Measurements from ENCODE around the gene LENG8.

LENG8 gene

GRCh38 chr19:54470276-54470887 is 21.4 kb downstream of the LENG8 start:
- H3K9me3 Mint-ChIP-seq = no peaks in the 10 kb centered on the region
- no peak for DNase-seq
- H3K4me3 Mint-ChIP-seq = no peak overlapping the region
- H3K27ac Mint-ChIP-seq = no peak overlapping the region
- no peaks in the 10 kb centered on the region for H3K36me3 Mint-ChIP-seq (ENCODE audit: low read depth)
- peaks cover 58% of the 10 kb centered on the region for H3K27me3 Mint-ChIP-seq
- peaks cover 12% of the 10 kb centered on the region for H3K4me1 Mint-ChIP-seq (ENCODE audit: low read depth)

DNA sequence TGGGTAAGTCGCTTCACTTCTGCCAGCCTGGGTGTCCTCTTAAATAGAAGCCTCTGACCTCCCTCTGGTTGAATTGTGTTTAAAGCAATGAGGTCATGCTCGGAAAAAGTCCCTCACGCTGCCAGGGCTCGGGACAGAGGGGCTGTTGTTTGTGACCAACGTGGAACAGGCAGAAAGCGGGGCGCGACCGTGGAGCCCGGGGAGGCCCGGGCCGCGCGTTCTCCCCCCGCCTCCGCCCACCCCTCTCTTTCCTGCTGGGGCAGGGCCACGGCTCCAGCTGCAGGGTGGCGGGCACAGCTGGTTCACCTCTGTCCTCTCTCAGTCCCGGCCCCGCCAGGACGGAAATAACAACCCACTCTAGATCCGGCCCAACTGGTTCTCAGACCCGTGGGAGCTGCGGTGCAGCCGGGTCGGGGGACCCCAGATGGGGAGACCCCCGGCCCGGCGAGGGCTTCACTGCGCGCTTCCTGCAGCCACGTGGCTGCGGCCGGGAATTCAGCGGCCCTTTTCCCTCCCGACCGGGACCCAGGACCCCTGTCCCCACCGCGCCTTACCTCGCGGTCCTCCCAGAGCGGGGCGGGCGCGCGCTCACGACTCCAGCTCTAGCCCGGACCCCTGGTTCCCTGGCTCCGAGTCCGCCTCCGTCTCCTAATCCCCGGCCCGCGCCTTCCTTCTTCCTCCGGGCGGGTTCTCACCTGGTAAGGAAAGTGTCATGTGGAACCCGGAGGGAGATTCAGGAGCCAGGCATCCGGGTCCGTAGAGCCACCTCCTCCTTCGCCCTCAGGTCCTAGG is 22.2 kb downstream of the LENG8 start:
- Mint-ChIP-seq H3K4me3 (no peak overlapping the region), H3K4me1 (ENCODE audit: low read depth) (peaks cover 12% of the 10 kb centered on the region), H3K9me3 (no peaks in the 10 kb centered on the region), H3K27ac (no peak overlapping the region), H3K27me3 (peaks cover 53% of the 10 kb centered on the region), H3K36me3 (ENCODE audit: low read depth) (no peaks in the 10 kb centered on the region)
- DNase-seq = no peak

DNA sequence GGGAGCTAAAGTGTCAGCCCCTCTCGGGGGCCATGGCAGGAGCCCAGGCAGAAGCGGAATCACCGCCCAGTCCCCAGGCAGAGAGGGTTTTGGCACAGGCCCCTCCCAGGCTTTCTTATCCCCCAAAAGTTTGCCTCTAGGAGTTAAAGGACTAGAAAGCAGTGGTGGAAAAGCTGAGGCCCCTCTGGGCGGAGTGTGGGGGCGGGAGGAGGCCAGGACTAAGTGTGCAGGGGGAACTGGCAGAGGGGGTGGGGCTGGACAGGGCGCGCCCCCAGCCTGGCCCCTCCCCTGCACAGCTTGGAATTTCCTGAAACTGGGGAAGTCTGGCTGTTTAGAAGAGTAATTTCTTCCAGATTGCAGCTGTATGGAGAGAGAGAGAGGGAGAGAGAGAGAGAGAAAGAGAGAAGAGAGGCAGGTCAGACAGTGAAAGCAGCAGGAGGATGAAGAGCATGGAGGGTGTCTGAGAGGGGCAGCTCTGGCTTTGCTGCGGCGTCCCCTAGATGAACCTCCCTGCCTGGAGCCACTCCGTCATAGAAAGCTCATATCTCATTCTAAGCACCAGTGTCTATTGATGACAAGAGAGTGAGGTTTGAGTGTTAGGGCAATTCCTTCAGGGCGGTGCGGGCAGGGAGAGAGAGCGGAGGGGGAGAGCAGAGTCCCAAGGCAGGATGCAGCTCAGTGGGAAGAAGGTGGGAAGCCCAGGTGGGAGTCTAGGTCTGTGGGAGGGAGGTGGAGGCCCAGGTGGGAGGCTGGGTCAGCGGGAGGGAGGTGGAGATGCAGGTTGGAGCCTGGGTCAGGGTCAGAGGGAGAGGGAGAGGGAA is 24.3 kb downstream of the LENG8 start, which contains the start of gene CDC42EP5:
Gene CDC42EP5, minus strand, starts transcription at position 226 of the 821 bp plus-strand sequence. CDS start 7,749 bp downstream, outside the sequence.
- peaks cover 12% of the 10 kb centered on the region for H3K4me1 Mint-ChIP-seq (ENCODE audit: low read depth)
- H3K9me3 Mint-ChIP-seq = no peaks in the 10 kb centered on the region
- peaks cover 55% of the 10 kb centered on the region for H3K27me3 Mint-ChIP-seq
- no peaks in the 10 kb centered on the region for H3K36me3 Mint-ChIP-seq (ENCODE audit: low read depth)
- no peak within 1 kb of the TSS for H3K4me3 Mint-ChIP-seq
- no peak for DNase-seq
- H3K27ac Mint-ChIP-seq = no peak within 1 kb of the TSS

DNA sequence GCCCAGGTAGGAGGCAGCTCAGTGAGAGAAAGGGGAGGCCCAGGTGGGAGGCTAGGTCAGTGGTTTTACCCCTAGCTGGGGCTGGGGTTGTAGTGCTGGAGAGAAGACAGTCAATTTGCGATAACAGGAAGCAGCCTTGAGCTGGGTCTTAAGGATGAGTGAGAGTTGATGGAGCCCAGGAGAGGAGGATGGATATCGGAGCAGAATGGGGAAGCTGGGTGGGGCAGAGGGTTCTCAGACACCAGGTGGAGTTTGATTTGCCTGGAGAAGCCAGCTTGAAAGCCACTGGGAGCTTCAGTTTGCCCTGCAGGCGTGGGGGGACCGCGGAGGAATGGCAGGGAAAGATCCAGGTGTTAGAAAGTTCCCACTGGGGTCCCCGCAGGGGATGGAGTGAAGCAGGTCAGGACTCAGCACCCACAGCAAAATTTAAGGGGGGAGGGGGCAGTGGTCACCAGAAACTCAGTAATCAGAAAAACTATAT is 24.9 kb downstream of the LENG8 start:
- Mint-ChIP-seq H3K27ac (no peak overlapping the region), H3K27me3 (peaks cover 54% of the 10 kb centered on the region), H3K4me1 (ENCODE audit: low read depth) (peaks cover 12% of the 10 kb centered on the region), H3K4me3 (no peak overlapping the region), H3K9me3 (no peaks in the 10 kb centered on the region), H3K36me3 (ENCODE audit: low read depth) (no peaks in the 10 kb centered on the region)
- no peak for DNase-seq

- Mint-ChIP-seq H3K9me3 (no peaks in the 10 kb centered on the region), H3K36me3 (ENCODE audit: low read depth) (no peaks in the 10 kb centered on the region), H3K27ac (no peak overlapping the region), H3K27me3 (peaks cover 41% of the 10 kb centered on the region), H3K4me1 (ENCODE audit: low read depth) (peaks cover 9% of the 10 kb centered on the region), H3K4me3 (no peak overlapping the region)
- no peak for DNase-seq
Observed at GRCh38 chr19:54475706-54476105, 26.7 kb downstream of the LENG8 start.

- H3K27ac Mint-ChIP-seq = no peak overlapping the region
- no peaks in the 10 kb centered on the region for H3K9me3 Mint-ChIP-seq
- H3K4me3 Mint-ChIP-seq = no peak overlapping the region
- peaks cover 12% of the 10 kb centered on the region for H3K4me1 Mint-ChIP-seq (ENCODE audit: low read depth)
- DNase-seq = no peak
- H3K36me3 Mint-ChIP-seq (ENCODE audit: low read depth) = no peaks in the 10 kb centered on the region
- peaks cover 44% of the 10 kb centered on the region for H3K27me3 Mint-ChIP-seq
Observed at GRCh38 chr19:54477650-54478049, 28.7 kb downstream of the LENG8 start.

- no peaks in the 10 kb centered on the region for H3K36me3 Mint-ChIP-seq (ENCODE audit: low read depth)
- H3K4me3 Mint-ChIP-seq = no peak overlapping the region
- DNase-seq = no peak
- peaks cover 40% of the 10 kb centered on the region for H3K27me3 Mint-ChIP-seq
- H3K27ac Mint-ChIP-seq = no peak overlapping the region
- H3K9me3 Mint-ChIP-seq = no peaks in the 10 kb centered on the region
- H3K4me1 Mint-ChIP-seq (ENCODE audit: low read depth) = peaks cover 9% of the 10 kb centered on the region
Observed at GRCh38 chr19:54478677-54479266, 29.8 kb downstream of the LENG8 start.

DNA sequence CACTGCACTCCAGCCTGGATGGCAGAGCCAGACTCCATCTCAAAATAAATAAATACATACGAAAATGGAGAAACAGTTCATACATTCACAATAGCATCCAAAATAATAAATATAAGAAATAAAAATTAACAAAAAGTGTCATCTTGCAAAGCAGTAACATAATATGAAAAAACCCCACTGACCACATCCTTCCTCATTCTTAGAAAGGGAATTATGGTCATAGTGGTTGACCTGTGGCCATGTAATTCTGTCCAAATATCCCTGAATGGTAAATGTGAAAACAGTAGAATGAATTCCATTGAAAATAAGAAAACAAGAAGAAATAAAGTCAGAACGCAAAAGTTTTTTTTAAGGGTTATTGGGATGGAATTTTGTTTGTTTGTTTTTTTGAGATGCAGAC is 31.1 kb downstream of the LENG8 start:
- Mint-ChIP-seq H3K4me3 (no peak overlapping the region), H3K4me1 (ENCODE audit: low read depth) (peaks cover 9% of the 10 kb centered on the region), H3K27ac (no peak overlapping the region), H3K36me3 (ENCODE audit: low read depth) (no peaks in the 10 kb centered on the region), H3K9me3 (no peaks in the 10 kb centered on the region), H3K27me3 (peaks cover 38% of the 10 kb centered on the region)
- no peak for DNase-seq

GRCh38 chr19:54481326-54481930 is 32.4 kb downstream of the LENG8 start:
- peaks cover 13% of the 10 kb centered on the region for H3K4me1 Mint-ChIP-seq (ENCODE audit: low read depth)

DNA sequence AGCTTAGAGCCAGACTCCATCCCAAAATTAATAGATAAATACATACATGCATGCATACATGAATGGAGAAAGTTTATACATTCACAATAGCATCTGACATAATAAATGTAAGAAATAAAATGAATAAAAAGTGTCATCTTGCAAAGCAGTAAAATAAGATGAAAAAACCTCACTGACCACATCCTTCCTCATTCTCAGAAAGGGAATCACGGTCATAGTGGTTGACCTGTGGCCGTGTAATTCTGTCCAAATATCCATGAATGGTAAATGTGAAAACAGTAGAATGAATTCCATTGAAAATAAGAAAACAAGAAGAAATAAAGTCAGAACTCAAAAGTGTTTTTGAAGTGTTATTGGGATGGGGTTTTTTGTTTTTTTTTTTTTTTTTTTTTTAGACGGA is 33.9 kb downstream of the LENG8 start:
- Mint-ChIP-seq H3K36me3 (ENCODE audit: low read depth) (no peaks in the 10 kb centered on the region), H3K4me1 (ENCODE audit: low read depth) (peaks cover 13% of the 10 kb centered on the region), H3K27ac (no peak overlapping the region), H3K9me3 (no peaks in the 10 kb centered on the region), H3K4me3 (no peak overlapping the region), H3K27me3 (peaks cover 34% of the 10 kb centered on the region)
- no peak for DNase-seq

More at GRCh38 chr19:54481326-54481930, 32.4 kb downstream of the LENG8 start:
- DNase-seq = peak; percentile 60
- H3K4me3 Mint-ChIP-seq = no peak overlapping the region
- peaks cover 41% of the 10 kb centered on the region for H3K27me3 Mint-ChIP-seq
- H3K9me3 Mint-ChIP-seq = no peaks in the 10 kb centered on the region
- H3K27ac Mint-ChIP-seq = no peak overlapping the region
- H3K36me3 Mint-ChIP-seq (ENCODE audit: low read depth) = no peaks in the 10 kb centered on the region

DNA sequence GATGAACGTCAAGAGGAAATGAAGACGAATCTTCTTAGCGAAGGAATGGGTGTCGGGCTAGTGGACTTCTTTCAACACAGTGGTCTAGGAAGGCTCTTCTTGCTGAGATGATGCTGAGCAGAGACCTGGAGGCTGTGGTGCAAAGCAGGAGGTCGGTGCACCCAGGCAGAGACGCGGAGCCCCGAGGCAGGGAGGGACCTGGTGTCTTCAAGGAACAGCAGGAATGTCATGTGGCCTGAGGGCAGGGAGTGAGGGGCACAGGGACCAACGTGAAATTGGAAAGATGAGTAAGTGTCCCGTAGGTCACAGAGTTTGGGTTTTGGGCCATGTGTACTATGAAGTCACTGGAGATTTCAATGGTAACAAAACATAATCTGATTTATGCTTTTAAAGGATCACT is 35.5 kb downstream of the LENG8 start:
- H3K27me3 Mint-ChIP-seq = peaks cover 26% of the 10 kb centered on the region
- H3K27ac Mint-ChIP-seq = no peak overlapping the region
- H3K4me1 Mint-ChIP-seq (ENCODE audit: low read depth) = peaks cover 13% of the 10 kb centered on the region
- H3K4me3 Mint-ChIP-seq = no peak overlapping the region
- no peak for DNase-seq
- H3K36me3 Mint-ChIP-seq (ENCODE audit: low read depth) = no peaks in the 10 kb centered on the region
- no peaks in the 10 kb centered on the region for H3K9me3 Mint-ChIP-seq

DNA sequence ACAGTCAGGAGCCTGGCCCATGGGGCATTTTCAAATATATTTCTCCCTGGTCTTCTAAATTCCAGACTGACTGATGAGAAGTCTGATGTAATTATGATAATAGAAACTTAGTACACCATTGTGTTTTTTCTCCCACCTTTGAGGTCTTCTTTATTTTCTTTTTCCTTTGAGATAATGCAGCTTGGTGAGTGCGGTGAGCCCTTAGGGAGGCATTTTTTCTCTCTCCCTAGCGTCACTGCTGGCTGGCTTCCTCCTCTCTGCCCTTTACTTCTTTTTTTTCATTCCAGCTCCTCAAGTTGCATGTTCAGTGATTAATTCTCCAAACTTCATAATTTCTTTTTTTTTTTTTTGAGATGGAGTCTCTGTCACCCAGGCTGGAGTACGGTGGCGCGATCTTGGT is 36.9 kb downstream of the LENG8 start:
- peaks cover 20% of the 10 kb centered on the region for H3K27me3 Mint-ChIP-seq
- no peaks in the 10 kb centered on the region for H3K9me3 Mint-ChIP-seq
- H3K27ac Mint-ChIP-seq = no peak overlapping the region
- H3K36me3 Mint-ChIP-seq (ENCODE audit: low read depth) = no peaks in the 10 kb centered on the region
- DNase-seq = no peak
- H3K4me3 Mint-ChIP-seq = no peak overlapping the region
- H3K4me1 Mint-ChIP-seq (ENCODE audit: low read depth) = peaks cover 13% of the 10 kb centered on the region

GRCh38 chr19:54489341-54489740 is 40.3 kb downstream of the LENG8 start:
- Mint-ChIP-seq H3K4me3 (no peak overlapping the region), H3K9me3 (no peaks in the 10 kb centered on the region), H3K27me3 (peaks cover 26% of the 10 kb centered on the region)

DNA sequence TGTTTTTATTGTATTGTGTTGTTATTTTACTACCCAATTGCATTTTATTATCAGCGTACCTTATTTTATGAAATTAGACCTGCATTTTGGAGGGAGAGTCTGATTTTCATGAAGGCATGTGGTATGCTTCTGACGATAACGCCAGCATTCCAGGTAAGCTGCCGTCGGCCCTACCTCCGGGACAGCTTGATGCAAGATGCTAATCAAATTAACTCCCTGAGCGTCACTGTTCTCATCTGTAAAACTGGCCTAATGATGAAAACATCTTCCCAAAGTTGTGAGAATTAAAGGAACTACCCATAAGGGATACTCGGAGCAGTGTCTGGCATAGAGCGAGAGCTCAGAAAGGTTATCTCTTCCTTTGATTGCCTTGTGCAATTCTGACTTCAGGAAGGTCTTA is 40.8 kb downstream of the LENG8 start:
- no peak for DNase-seq
- H3K36me3 Mint-ChIP-seq (ENCODE audit: low read depth) = no peaks in the 10 kb centered on the region
- H3K9me3 Mint-ChIP-seq = no peaks in the 10 kb centered on the region
- no peak overlapping the region for H3K4me3 Mint-ChIP-seq
- H3K27me3 Mint-ChIP-seq = peaks cover 25% of the 10 kb centered on the region
- H3K27ac Mint-ChIP-seq = no peak overlapping the region
- H3K4me1 Mint-ChIP-seq (ENCODE audit: low read depth) = peaks cover 3% of the 10 kb centered on the region

More at GRCh38 chr19:54489341-54489740, 40.3 kb downstream of the LENG8 start:
- Mint-ChIP-seq H3K27ac (no peak overlapping the region), H3K4me1 (ENCODE audit: low read depth) (peaks cover 3% of the 10 kb centered on the region), H3K36me3 (ENCODE audit: low read depth) (no peaks in the 10 kb centered on the region)
- no peak for DNase-seq
